IPS-18a (cell line): ENCODE results near the gene LRP8.

ENCODE experiments used
- H3K27ac ChIP-seq: one replicate; pipeline ENCODE4 v1.5.1; 2013; ENCODE audit warnings: low read length
- H3K27me3 ChIP-seq: one replicate; pipeline ENCODE4 v1.6.1; 2013; ENCODE audit warnings: mild to moderate bottlenecking, low read length; ENCODE audit not compliant: control insufficient read depth, insufficient read depth
- H3K36me3 ChIP-seq: one replicate; pipeline ENCODE4 v1.6.1; 2013; ENCODE audit warnings: low read depth, low read length; ENCODE audit not compliant: control insufficient read depth
- H3K4me1 ChIP-seq: one replicate; pipeline ENCODE4 v1.6.1; 2013; ENCODE audit warnings: low read depth, low read length; ENCODE audit not compliant: control insufficient read depth
- H3K4me3 ChIP-seq: one replicate; pipeline ENCODE4 v1.5.1; 2013; ENCODE audit warnings: low read length
- H3K9ac ChIP-seq: one replicate; pipeline ENCODE4 v1.6.1; 2013; ENCODE audit warnings: mild to moderate bottlenecking, low read length, moderate library complexity
- H3K9me3 ChIP-seq: one replicate; pipeline ENCODE4 v1.6.1; 2013; ENCODE audit warnings: low read depth, low read length; ENCODE audit not compliant: control insufficient read depth

Gene LRP8

DNA sequence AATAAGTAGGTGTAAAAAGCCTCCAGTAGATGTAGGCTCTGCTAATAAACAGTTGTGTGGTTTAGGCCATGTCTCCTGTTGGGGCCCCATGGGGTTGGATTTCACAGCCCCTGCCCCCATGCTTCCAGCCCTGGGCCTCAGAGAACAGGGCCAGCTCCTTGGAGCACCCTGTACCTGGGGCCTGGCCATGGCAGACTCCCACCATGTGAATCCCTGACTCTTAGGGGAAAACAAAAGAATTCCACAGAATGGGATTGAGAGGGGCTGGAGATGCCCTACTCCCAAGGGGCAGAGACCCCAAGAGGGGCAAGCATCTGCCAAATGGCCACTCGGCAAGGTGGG, 11.5 kb downstream of the LRP8 start:
- Histone ChIP-seq H3K9me3 (no peaks in the 10 kb centered on the region), H3K4me1 (no peaks in the 10 kb centered on the region), H3K36me3 (peaks cover 55% of the 10 kb centered on the region), H3K4me3 (no peak overlapping the region), H3K27me3 (no peaks in the 10 kb centered on the region), H3K9ac (no peak overlapping the region), H3K27ac (no peak overlapping the region)

DNA sequence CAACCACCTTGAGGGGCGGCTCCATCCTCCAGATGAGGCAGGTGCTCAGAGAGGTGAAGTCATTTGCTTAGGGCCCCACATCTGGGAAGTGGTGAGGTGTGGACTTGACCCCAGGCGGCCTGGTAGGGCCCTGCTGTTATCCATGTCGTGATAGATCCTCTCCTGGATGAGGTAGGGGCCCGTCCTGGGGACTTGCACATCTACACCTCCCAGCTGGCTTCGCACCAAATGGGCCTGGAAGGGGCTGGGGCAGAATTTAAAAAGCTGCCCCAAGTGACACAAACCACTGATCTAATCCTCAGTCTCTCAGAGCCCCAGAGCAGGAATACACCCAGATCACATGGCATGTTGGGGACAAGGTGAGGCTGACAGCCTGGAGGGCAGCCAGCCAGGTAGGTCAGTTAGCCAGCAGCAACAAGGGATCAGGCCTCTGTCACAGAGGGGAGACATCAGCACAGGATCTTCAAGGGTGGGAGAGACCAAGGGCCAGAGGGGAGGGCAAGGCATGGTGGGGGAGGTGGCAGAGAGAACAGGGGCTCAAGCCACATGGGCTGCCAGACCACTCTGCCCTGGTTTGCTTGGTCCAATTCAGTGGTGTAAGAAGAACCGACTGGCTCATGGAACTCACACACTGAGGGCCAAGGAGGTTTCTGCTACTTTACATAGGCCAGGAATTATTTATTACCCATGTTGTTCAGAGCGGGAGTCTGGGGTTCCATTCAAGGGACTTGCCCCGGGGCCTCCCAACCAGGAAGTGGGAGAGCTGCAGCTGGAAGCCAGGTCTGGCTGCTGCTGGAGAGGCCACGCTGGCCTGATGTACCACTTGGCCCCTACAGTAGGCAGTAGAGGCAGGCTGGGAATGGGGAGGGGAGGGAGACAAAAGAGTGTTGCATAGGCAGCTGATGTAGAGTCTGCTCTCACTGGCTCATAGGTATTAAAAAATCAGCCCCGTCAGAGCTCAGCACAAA, 12.1 kb downstream of the LRP8 start:
- Histone ChIP-seq H3K9ac (no peak overlapping the region), H3K36me3 (peaks cover 51% of the 10 kb centered on the region), H3K9me3 (no peaks in the 10 kb centered on the region), H3K27ac (no peak overlapping the region), H3K4me3 (no peak overlapping the region), H3K27me3 (no peaks in the 10 kb centered on the region), H3K4me1 (no peaks in the 10 kb centered on the region)

DNA sequence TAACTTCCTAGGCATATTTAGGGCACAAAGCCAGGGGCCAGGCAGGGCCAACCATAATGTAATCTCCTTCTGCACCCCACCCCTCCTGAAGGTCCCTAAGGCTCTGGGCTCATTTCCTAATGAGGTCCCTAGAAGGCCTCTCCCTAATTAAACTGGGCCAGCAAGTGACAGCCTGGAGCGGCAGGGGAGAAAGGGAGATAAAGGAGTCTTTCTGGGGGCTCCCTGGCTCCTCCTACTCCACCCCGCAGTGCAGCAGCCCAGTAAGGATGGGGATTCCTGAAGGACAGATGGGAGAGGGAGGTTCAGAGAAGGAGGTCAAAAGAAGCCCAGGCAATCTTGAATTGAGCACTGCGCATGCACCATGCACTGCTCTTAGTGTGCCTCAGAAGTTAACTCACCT, 12.8 kb downstream of the LRP8 start:
- no peaks in the 10 kb centered on the region for H3K9me3 ChIP-seq
- H3K4me3 ChIP-seq: no peak overlapping the region
- no peak overlapping the region for H3K9ac ChIP-seq
- H3K27ac ChIP-seq: no peak overlapping the region
- H3K27me3 ChIP-seq: no peaks in the 10 kb centered on the region
- peaks cover 45% of the 10 kb centered on the region for H3K36me3 ChIP-seq
- no peaks in the 10 kb centered on the region for H3K4me1 ChIP-seq

DNA sequence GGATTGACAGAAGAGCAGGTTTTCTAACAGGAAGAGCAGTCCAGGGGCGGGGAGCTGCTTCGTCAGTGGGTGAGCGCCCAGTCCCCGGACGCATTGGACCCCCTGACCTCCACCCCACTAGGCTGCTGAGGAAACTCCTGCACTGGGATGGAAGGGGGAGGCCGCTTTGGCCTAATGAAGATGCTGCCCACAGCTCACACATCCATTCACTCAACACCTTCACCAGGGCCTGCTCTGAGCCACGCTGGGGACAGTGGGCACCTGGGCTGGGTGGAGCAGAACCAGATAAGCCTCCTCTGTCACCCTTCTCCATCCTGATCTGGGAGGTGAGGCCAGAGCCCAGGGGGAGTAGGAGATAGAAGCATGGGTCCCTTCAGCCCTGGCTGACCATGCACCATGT, 13.3 kb downstream of the LRP8 start:
- H3K4me3 ChIP-seq: no peak overlapping the region
- no peaks in the 10 kb centered on the region for H3K27me3 ChIP-seq
- H3K4me1 ChIP-seq: no peaks in the 10 kb centered on the region
- no peak overlapping the region for H3K9ac ChIP-seq
- peaks cover 42% of the 10 kb centered on the region for H3K36me3 ChIP-seq
- H3K9me3 ChIP-seq: no peaks in the 10 kb centered on the region
- no peak overlapping the region for H3K27ac ChIP-seq

DNA sequence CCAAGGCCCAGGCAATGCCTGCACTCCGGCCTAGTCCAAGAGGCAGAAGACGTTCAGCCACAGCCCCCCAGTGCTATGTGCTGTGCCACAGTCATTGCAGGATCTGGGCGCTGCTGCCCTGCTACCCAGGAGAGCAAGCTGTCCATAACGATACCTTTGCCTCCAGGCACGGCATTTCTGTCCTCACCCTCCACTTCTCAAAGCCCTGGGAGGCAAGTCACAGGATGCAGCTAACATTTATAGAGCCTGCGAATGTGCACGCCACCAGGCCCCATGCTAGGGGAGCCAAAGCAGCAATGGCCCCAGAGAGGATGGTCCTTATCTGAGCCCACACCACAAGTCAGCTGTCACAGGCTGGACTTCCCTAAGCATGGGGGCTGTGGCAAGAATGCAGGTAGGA, 13.8 kb downstream of the LRP8 start:
- peaks cover 41% of the 10 kb centered on the region for H3K36me3 ChIP-seq
- H3K4me3 ChIP-seq: no peak overlapping the region
- H3K4me1 ChIP-seq: no peaks in the 10 kb centered on the region
- no peak overlapping the region for H3K27ac ChIP-seq
- no peaks in the 10 kb centered on the region for H3K9me3 ChIP-seq
- no peaks in the 10 kb centered on the region for H3K27me3 ChIP-seq
- H3K9ac ChIP-seq: no peak overlapping the region

DNA sequence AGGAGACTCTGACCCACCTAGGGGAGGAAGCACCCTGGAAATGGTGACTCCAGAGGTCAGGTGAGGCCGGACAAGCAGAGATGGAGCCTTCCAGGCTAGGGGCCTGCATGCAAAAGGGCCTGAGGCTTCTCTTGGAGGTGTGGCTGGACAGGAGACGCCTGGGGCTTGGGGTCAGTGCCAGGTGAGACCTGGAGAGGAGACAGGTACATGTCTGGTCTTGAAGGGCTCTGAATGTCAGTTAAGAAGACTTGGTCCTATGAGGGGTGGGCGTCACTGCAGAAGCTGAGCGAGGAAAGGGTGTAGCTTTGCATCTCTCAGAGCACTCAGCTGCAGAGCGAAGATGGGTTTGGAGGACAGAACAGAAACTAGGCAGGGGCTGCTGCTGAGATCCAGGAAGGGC, 14.3 kb downstream of the LRP8 start:
- no peak overlapping the region for H3K4me3 ChIP-seq
- H3K9ac ChIP-seq: no peak overlapping the region
- H3K27me3 ChIP-seq: no peaks in the 10 kb centered on the region
- H3K36me3 ChIP-seq: peaks cover 35% of the 10 kb centered on the region
- H3K9me3 ChIP-seq: no peaks in the 10 kb centered on the region
- H3K4me1 ChIP-seq: no peaks in the 10 kb centered on the region
- no peak overlapping the region for H3K27ac ChIP-seq

DNA sequence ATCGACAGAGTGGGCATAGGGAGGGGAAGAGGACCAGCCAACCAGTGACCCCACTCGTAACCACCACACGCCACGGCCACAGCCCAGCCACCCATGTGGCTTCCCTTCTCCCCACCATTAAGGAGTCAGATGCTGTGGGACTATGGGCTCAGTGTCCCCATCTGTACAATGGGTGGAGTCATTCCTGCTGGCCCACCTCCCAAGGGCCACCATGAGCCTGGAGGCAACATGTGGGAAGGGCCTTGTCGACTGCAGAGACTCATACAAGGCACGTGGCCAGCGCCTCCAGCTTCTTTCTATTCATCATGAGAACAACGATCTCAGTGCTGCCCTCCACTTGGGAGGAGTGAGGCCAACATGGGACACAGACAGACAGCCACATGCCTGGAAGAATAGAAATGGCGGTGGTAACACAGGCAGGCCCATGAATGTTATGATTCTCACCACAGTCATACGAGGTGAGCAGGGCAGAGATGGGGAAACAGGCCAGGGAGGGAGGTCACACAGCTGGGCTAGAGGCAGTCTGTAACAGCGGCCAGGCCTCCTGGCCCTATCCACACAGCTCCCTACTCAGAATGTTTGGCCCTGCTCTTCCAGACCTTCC, 16.1 kb downstream of the LRP8 start:
- Histone ChIP-seq H3K4me3 (no peak overlapping the region), H3K4me1 (no peaks in the 10 kb centered on the region), H3K27me3 (no peaks in the 10 kb centered on the region), H3K27ac (no peak overlapping the region), H3K9me3 (no peaks in the 10 kb centered on the region), H3K9ac (no peak overlapping the region), H3K36me3 (peaks cover 27% of the 10 kb centered on the region)

DNA sequence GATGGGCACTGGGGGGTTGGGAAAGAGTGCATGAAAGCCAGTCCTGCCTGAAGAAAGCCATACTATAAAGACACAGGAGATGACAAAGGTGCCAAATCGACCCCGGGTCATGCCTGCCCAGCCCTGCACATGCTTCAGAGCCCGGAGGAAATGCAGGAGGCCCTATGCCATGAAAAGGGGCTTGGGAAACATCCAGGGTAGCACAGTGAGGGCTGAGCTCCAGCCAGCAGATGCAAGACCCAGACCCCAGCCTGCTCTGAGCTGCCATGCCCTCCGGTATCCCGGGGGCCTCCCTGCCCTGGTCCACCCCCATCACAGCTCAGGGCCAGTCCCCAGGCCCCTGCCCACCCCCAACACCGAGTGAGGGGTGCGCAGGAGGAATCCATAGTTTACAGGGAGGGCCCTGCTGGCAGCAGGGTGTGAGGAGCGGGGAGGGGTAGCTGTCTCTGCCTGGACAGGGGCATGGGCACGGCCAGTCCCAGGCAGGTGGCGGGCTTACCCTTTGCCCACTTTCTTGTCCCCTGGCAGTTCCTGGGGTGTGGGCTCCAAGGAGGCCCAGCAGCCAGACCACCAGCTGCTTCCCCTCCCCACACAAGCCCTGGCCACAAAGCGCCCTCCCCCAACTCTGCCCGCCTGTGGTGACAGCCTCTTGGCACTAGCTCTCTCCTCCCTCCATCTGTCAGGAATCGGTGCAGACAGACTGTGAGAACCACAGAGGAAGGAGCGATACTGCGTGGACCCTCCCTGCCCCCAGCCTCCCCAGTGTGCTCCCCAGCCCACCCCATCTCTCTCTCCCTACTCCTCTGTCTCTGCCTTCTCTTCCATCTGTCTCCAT, 16.8 kb downstream of the LRP8 start:
- Histone ChIP-seq H3K4me1 (no peaks in the 10 kb centered on the region), H3K9ac (no peak overlapping the region), H3K4me3 (no peak overlapping the region), H3K27ac (no peak overlapping the region), H3K27me3 (no peaks in the 10 kb centered on the region), H3K9me3 (no peaks in the 10 kb centered on the region), H3K36me3 (peaks cover 27% of the 10 kb centered on the region)

DNA sequence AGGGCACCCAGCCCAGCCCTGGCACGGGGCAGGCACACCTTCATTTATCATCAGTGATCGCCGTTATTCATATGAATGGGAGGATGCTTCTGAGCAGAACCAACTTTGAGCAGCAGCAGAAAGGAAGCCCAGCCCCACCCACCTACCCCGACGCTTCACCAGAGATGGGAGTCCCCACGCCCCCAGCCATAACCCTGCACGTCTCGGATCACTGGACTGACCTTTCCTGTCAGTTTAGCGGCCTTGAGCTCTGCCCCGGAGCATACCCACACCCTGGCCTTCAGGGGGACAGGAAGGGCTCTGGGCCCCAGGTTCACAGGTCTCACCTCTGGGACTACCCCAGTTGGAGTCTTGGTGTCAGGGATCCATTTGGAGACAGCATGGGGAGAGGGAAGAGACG, 18.1 kb downstream of the LRP8 start:
- Histone ChIP-seq H3K27ac (no peak overlapping the region), H3K9me3 (no peaks in the 10 kb centered on the region), H3K27me3 (no peaks in the 10 kb centered on the region), H3K9ac (no peak overlapping the region), H3K36me3 (peaks cover 18% of the 10 kb centered on the region), H3K4me1 (no peaks in the 10 kb centered on the region), H3K4me3 (no peak overlapping the region)

DNA sequence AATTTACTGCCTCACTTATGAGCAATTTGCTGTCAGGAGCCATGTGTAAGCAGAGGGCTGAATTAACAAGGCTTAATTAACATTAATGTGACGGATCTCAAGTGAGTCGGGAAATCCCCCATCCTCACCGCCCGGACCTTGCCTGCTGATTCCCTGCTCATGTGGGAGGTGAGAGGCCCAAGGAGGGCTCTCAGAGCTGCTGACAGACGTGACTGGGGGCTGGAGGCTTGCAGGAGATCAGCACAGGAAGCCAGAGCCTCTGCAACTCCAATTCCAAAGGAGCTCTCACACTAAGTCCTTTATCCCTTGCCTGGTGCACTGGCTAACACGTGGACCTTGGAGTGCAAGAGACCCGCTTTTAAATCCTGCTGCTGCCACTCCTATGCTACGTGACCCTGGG, 19.4 kb downstream of the LRP8 start:
- Histone ChIP-seq H3K27ac (no peak overlapping the region), H3K27me3 (no peaks in the 10 kb centered on the region), H3K9ac (no peak overlapping the region), H3K4me1 (peaks cover 7% of the 10 kb centered on the region), H3K4me3 (no peak overlapping the region), H3K9me3 (no peaks in the 10 kb centered on the region), H3K36me3 (peaks cover 6% of the 10 kb centered on the region)

DNA sequence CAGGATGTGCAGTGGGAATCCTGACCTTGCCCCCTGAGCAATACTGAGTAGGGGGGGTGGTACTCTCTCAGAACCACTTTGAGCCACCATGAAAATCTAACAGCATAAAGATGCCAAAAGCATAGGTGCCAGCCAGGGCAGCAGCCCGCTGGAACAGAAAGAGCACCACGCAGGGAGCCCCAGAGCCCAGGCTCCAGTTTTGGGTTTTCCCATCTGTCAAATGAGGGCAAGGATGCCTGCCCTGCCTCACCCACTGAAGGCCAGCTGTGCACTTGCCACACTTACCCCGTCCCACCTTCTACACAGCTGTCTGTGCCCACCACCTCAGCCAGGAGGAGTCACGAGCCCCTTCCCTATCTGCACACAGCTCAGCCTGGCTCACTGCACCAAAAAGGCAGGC, 20.8 kb downstream of the LRP8 start:
- Histone ChIP-seq H3K27me3 (no peaks in the 10 kb centered on the region), H3K4me3 (no peak overlapping the region), H3K4me1 (peaks cover 11% of the 10 kb centered on the region), H3K27ac (no peak overlapping the region), H3K9me3 (no peaks in the 10 kb centered on the region), H3K9ac (no peak overlapping the region), H3K36me3 (peaks cover 3% of the 10 kb centered on the region)
